PFSK-1 (cell line): ENCODE measurements around the gene RAP1GAP.
A peak's percentile ranks its signal among the peaks of the same experiment; 100 is the strongest.

Experiments used
- FOXP2 ChIP-seq: optimal IDR thresholded peaks from 2 replicates; pipeline ENCODE3; 2011; ENCODE audit warnings: borderline replicate concordance, control low read depth, inconsistent platforms; ENCODE audit not compliant: insufficient read depth; ENCODE audit errors: extremely low read length, extremely low read depth
- POLR2AphosphoS5 ChIP-seq: IDR thresholded peaks from 2 replicates; pipeline ENCODE4 v1.6.1; 2012; ENCODE audit warnings: low read depth, mild to moderate bottlenecking, control low read depth, low read length, moderate library complexity
- REST ChIP-seq, 2 experiments: IDR thresholded peaks; 2 replicates each; pipeline versions ENCODE4 v1.6.1 to v1.8.0; 2011 to 2012; ENCODE audit warnings: low read depth in 2 of 2, low read length in 2 of 2, control low read depth in 1 of 2, inconsistent platforms in 1 of 2, mild to moderate bottlenecking in 1 of 2, moderate library complexity in 1 of 2; ENCODE audit not compliant: insufficient read depth in 1 of 2
- SIN3A ChIP-seq: IDR thresholded peaks from 2 replicates; pipeline ENCODE4 v1.6.1; 2012; ENCODE audit warnings: mild to moderate bottlenecking, low read length, moderate library complexity, borderline replicate concordance; ENCODE audit not compliant: insufficient read depth
- TAF1 ChIP-seq: IDR thresholded peaks from 2 replicates; pipeline ENCODE4 v1.6.1; 2012; ENCODE audit warnings: low read length, control low read depth, borderline replicate concordance; ENCODE audit not compliant: insufficient read depth

The RAP1GAP gene

GRCh38 chr1:21677168-21677567, 8.0 kb upstream of the RAP1GAP start:
- no peak for TF ChIP-seq TAF1
- no peak for TF ChIP-seq POLR2AphosphoS5
- TF ChIP-seq SIN3A: no peak
- TF ChIP-seq FOXP2: no peak
- no peak for TF ChIP-seq REST (IDR thresholded peaks at IDR 0.05; ENCODE audit: insufficient read depth in 1 of 2, low read depth in 2 of 2, low read length in 2 of 2)

- no peak for TF ChIP-seq FOXP2
- TF ChIP-seq SIN3A: no peak
- no peak for TF ChIP-seq POLR2AphosphoS5
- TF ChIP-seq REST (IDR thresholded peaks at IDR 0.05; ENCODE audit: insufficient read depth in 1 of 2, low read depth in 2 of 2, low read length in 2 of 2): no peak
- TF ChIP-seq TAF1: no peak
Observed at GRCh38 chr1:21674957-21675356, 5.8 kb upstream of the RAP1GAP start.

GRCh38 chr1:21673277-21673780, 4.2 kb upstream of the RAP1GAP start:
- TF ChIP-seq POLR2AphosphoS5 (peak; percentile 49; the same call in 1 of the 2 replicates), REST (IDR thresholded peaks at IDR 0.05; ENCODE audit: insufficient read depth in 1 of 2, low read depth in 2 of 2, low read length in 2 of 2) (0 out of 4 replicates have a peak, but pooled peaks of 1 of the 2 experiments have one; percentile 26), SIN3A (no peak), TAF1 (no peak)

DNA sequence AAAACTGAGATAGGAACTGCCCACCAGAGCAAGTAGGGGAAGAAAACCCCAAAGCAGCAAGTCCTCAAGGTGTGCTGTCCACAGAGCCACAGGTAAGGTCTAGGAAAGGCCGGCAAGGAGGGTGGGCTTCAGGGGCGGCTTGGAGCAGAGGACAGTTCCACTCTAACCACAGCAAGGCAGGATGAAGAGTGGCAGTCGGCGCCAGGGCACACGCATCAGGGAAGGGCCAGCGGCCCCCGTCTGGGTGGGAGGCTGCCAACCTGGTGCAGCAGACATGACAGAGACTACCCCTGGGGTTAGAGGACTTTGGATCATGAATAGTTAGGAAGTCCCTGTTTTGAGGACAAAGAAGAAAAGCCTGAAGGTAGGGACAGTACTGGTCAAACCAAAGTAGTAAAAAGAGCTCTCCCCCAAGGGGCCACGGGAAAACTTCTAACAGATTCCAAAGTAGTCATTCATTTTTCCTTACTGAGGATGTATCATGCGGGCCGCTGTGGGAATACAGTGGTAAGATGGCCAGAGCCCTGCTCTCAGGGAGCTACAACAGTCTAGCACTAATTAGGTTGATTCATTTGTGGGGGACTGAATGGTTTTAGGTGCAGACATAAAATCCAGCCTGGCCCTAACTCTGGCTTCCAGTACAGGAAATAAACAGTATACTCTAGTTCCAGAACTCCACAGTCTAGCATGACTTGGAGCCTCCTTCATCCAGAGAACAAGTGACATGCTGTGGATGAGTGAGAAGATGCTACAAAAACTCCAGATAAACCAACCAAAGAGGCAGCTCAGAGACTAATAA, 3.5 kb upstream of the RAP1GAP start:
- no peak for TF ChIP-seq REST (IDR thresholded peaks at IDR 0.05; ENCODE audit: insufficient read depth in 1 of 2, low read depth in 2 of 2, low read length in 2 of 2)
- no peak for TF ChIP-seq FOXP2

DNA sequence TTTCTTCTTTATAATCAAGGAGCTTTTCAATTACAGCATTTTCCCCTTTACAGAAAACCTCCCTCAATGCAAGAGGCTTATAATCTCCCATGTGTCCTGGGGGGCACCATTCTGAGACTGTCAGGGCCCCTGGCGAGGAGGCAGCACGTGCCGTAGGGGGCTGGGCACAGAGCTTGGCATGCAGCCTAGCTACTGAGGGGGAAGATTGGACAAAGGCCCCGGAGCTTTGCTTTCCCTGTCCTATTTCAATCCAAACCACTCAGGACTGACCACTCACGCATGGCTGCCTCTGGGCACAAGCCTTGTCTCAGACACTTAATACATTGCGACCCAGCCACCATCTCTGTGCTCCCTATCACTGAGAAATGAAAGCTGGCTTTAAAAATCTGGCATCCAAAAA, 2.8 kb upstream of the RAP1GAP start:
- no peak for TF ChIP-seq TAF1
- TF ChIP-seq REST (IDR thresholded peaks at IDR 0.05; ENCODE audit: insufficient read depth in 1 of 2, low read depth in 2 of 2, low read length in 2 of 2): no peak
- no peak for TF ChIP-seq FOXP2
